SU-DHL-6 (cell line): ENCODE measurements around the gene BGLAP.

Source experiments
- H2AFZ ChIP-seq: fragments of 200-600 bp; sonication (generic); 2 replicates; pipeline ENCODE4 v1.6.1; 2014; ENCODE audit warnings: low read depth, mild to moderate bottlenecking, moderate library complexity, mixed read lengths, antibody characterized with exemption, low read length; ENCODE audit not compliant: severe bottlenecking
- H3F3A ChIP-seq: fragments of 200-600 bp; shearing (Covaris generic); 2 replicates; pipeline ENCODE4 v1.6.0; 2016; ENCODE audit warnings: antibody characterized with exemption, mild to moderate bottlenecking; ENCODE audit not compliant: insufficient read depth
- H3K27ac ChIP-seq: fragments of 200-600 bp; sonication (generic); 2 replicates; pipeline ENCODE4 v1.5.1; 2016; ENCODE audit warnings: low read depth, mild to moderate bottlenecking, low read length, moderate library complexity, mixed read lengths
- H3K27me3 ChIP-seq: fragments of 200-600 bp; sonication (generic), shearing (Covaris generic); 2 replicates; pipeline ENCODE4 v1.6.0; 2014; ENCODE audit warnings: mild to moderate bottlenecking, low read length
- H3K36me3 ChIP-seq: fragments of 200-600 bp; sonication (generic); 2 replicates; pipeline ENCODE4 v1.6.1; 2014; ENCODE audit warnings: mild to moderate bottlenecking, low read length, mixed read lengths
- H3K4me2 ChIP-seq: fragments of 300-600, 200-600 bp; shearing (Covaris generic), sonication (generic); 2 replicates; pipeline ENCODE4 v1.6.0; 2014; ENCODE audit warnings: low read length, low read depth, mild to moderate bottlenecking; ENCODE audit not compliant: poor library complexity, severe bottlenecking
- H3K4me3 ChIP-seq: fragments of 200-600 bp; sonication (generic); 2 replicates; pipeline ENCODE4 v1.5.1; 2014; ENCODE audit warnings: antibody characterized with exemption, low read length, mild to moderate bottlenecking, mixed read lengths; ENCODE audit not compliant: insufficient read depth, poor library complexity, severe bottlenecking
- H3K79me2 ChIP-seq: fragments of 200-600 bp; sonication (generic); 2 replicates; pipeline ENCODE4 v1.6.1; 2014; ENCODE audit warnings: mild to moderate bottlenecking, low read length, moderate library complexity; ENCODE audit not compliant: insufficient read depth
- H3K9ac ChIP-seq: fragments of 200-600 bp; sonication (generic); 2 replicates; pipeline ENCODE4 v1.7.0; 2014; ENCODE audit warnings: mild to moderate bottlenecking, low read length
- H3K9me2 ChIP-seq: fragments of 200-600 bp; sonication (generic); replicated peaks from 2 replicates; pipeline ENCODE4 v1.6.1; 2014; ENCODE audit warnings: low read length; ENCODE audit not compliant: insufficient read depth
- H3K9me3 ChIP-seq: fragments of 200-600 bp; sonication (generic); 2 replicates; pipeline ENCODE4 v1.6.1; 2014; ENCODE audit warnings: low read length, mixed read lengths; ENCODE audit not compliant: insufficient read depth
- H4K20me1 ChIP-seq: fragments of 200-600 bp; sonication (generic); 2 replicates; pipeline ENCODE4 v1.6.1; 2014; ENCODE audit warnings: low read depth, mild to moderate bottlenecking, antibody characterized with exemption, low read length, moderate library complexity, mixed read lengths
- EZH2phosphoT487 ChIP-seq: fragments of 200-600 bp; sonication (generic), shearing (Covaris generic); conservative IDR thresholded peaks from 2 replicates; pipeline ENCODE4 v1.6.1; 2018; ENCODE audit warnings: mild to moderate bottlenecking, antibody characterized with exemption, low read length, moderate library complexity, mixed read lengths
- TF ChIP-seq, protein P1 (sequence below): fragments of 200-600 bp; sonication (generic); IDR thresholded peaks from one replicate; pipeline ENCODE4 v1.5.1; 2017; ENCODE audit warnings: antibody characterized with exemption, mild to moderate bottlenecking, low read length, moderate library complexity; ENCODE audit not compliant: insufficient read depth, poor library complexity, severe bottlenecking

Gene BGLAP

DNA sequence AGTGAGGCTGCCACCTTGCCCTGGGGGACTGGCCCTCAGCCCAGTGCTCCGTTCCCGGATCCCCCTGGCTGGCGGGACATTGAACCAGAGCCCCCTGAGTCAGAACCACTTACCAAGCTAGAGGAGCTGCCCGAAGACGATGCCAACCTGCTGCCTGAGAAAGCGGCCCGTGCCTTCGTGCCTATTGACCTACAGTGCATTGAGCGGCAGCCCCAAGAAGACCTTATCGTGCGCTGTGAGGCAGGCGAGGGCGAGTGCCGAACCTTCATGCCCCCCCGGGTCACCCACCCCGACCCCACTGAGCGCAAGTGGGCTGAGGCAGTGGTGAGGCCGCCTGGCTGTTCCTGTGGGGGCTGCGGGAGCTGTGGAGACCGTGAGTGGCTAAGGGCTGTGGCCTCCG lies 43.5 kb downstream of the BGLAP start:
- no peak for TF ChIP-seq EZH2phosphoT487
- TF ChIP-seq, protein P1, sequence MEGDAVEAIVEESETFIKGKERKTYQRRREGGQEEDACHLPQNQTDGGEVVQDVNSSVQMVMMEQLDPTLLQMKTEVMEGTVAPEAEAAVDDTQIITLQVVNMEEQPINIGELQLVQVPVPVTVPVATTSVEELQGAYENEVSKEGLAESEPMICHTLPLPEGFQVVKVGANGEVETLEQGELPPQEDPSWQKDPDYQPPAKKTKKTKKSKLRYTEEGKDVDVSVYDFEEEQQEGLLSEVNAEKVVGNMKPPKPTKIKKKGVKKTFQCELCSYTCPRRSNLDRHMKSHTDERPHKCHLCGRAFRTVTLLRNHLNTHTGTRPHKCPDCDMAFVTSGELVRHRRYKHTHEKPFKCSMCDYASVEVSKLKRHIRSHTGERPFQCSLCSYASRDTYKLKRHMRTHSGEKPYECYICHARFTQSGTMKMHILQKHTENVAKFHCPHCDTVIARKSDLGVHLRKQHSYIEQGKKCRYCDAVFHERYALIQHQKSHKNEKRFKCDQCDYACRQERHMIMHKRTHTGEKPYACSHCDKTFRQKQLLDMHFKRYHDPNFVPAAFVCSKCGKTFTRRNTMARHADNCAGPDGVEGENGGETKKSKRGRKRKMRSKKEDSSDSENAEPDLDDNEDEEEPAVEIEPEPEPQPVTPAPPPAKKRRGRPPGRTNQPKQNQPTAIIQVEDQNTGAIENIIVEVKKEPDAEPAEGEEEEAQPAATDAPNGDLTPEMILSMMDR, result no peak
- peaks cover 4% of the 10 kb centered on the region; the same call in 1 of the 2 replicates for H3K36me3 ChIP-seq
- H3K79me2 ChIP-seq, result peaks cover 19% of the 10 kb centered on the region
- H3F3A ChIP-seq, result 0 out of 2 replicates have a peak, but pooled peaks cover 9% of the 10 kb centered on the region
- H3K27ac ChIP-seq, result no peak overlapping the region
- H3K4me2 ChIP-seq, result no peak overlapping the region
- no peaks in the 10 kb centered on the region for H4K20me1 ChIP-seq
- H3K9ac ChIP-seq, result no peak overlapping the region
- no peaks in the 10 kb centered on the region for H3K9me3 ChIP-seq
- H2AFZ ChIP-seq, result no peak overlapping the region
- no peaks in the 10 kb centered on the region for H3K27me3 ChIP-seq
- H3K9me2 ChIP-seq, result no peaks in the 10 kb centered on the region
- H3K4me3 ChIP-seq, result no peak overlapping the region

DNA sequence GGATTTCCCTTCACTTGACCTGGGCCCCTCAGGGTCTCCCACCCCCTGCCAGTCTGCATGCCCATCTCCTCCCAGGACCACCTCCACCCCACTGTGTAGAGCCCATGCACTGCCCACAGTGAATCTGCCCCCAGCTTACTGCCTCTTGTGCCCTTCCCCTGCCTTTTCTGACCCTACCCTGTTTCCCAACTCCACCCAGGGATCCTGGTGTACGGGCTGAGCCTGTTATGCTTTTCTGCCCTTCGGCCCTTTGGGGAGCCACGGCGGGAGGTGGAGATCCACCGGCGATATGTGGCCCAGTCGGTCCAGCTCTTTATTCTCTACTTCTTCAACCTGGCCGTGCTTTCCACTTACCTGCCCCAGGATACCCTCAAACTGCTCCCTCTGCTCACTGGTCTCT lies 44.1 kb downstream of the BGLAP start:
- peaks cover 13% of the 10 kb centered on the region for H3K79me2 ChIP-seq
- no peaks in the 10 kb centered on the region for H3K9me2 ChIP-seq
- H3K27me3 ChIP-seq, result no peaks in the 10 kb centered on the region
- TF ChIP-seq, protein P1, result no peak
- no peak for TF ChIP-seq EZH2phosphoT487
- no peak overlapping the region for H3K4me2 ChIP-seq
- peaks cover 4% of the 10 kb centered on the region; the same call in 1 of the 2 replicates for H3K36me3 ChIP-seq
- H3F3A ChIP-seq, result 0 out of 2 replicates have a peak, but pooled peaks cover 9% of the 10 kb centered on the region
- no peak overlapping the region for H2AFZ ChIP-seq
- H3K9ac ChIP-seq, result no peak overlapping the region
- H3K27ac ChIP-seq, result no peak overlapping the region
- H3K4me3 ChIP-seq, result no peak overlapping the region
- no peaks in the 10 kb centered on the region for H3K9me3 ChIP-seq
- H4K20me1 ChIP-seq, result no peaks in the 10 kb centered on the region

DNA sequence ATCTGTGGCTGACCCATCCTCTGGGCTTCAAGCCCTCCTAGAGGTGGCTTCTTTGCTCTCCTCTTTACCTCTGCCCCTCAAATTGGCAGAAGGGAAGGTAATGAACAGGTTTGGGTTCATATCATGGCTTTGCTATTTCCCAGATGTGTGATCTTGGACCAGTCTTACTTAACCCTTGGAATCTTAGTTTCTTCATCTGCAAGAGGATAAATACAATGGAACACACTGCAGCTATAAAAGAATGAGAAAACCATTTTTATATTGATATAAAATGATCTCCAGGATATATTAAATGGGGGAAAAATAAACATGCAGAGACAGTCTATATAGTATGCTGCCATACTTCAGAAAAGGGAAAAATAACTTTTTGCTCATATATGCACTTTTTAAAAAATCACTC lies 47.9 kb downstream of the BGLAP start:
- Histone ChIP-seq H3K9me2 (no peaks in the 10 kb centered on the region), H3K9ac (no peak overlapping the region), H2AFZ (no peak overlapping the region), H3K27me3 (no peaks in the 10 kb centered on the region), H4K20me1 (no peaks in the 10 kb centered on the region), H3F3A (0 out of 2 replicates have a peak, but pooled peaks cover 5% of the 10 kb centered on the region), H3K36me3 (peaks cover 4% of the 10 kb centered on the region; the same call in 1 of the 2 replicates), H3K27ac (no peak overlapping the region), H3K4me3 (no peak overlapping the region), H3K9me3 (no peaks in the 10 kb centered on the region), H3K4me2 (no peak overlapping the region), H3K79me2 (no peaks in the 10 kb centered on the region)
- no peak for TF ChIP-seq EZH2phosphoT487

DNA sequence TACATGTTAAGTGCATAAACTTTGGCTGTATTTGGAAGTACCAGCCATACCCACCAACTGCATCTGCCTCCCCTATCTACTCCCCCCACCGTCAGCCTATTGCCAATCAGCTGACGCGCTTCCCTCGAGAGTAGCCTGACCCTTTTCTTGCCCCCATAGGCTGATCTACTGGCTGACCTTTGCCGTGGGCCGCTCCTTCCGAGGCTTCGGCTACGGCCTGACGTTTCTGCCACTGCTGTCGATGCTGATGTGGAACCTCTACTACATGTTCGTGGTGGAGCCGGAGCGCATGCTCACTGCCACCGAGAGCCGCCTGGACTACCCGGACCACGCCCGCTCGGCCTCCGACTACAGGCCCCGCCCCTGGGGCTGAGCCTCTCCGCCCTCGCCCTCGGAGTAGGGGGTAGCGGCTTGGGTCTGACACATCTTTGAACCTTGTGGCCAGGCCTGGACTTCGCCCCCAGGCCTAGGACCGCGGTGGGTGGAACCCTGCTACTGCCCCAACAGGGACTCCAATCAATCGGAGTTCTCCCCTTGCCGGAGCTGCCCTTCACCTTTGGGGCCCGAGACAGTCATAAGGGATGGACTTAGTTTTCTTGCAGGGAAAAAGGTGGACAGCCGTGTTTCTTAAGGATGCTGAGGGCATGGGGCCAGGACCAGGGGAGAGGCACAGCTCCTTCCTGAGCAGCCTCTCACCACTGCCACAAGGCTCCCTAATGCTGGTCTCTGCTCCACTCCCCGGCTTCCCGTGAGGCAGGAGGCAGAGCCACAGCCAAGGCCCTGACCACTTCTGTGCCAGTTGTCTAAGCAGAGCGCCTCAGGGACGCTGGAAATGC lies 49.5 kb downstream of the BGLAP start:
- H3K79me2 ChIP-seq, result no peaks in the 10 kb centered on the region
- H4K20me1 ChIP-seq, result no peaks in the 10 kb centered on the region
- no peak overlapping the region for H2AFZ ChIP-seq
- H3K9me2 ChIP-seq, result no peaks in the 10 kb centered on the region
- no peaks in the 10 kb centered on the region for H3K27me3 ChIP-seq
- peak overlapping the region; percentile 41 for H3K4me3 ChIP-seq
- peaks cover 4% of the 10 kb centered on the region; the same call in 1 of the 2 replicates for H3K36me3 ChIP-seq
- peak overlapping the region; percentile 35; the same call in 1 of the 2 replicates for H3K9ac ChIP-seq
- 0 out of 2 replicates have a peak, but pooled peaks cover 5% of the 10 kb centered on the region for H3F3A ChIP-seq
- H3K9me3 ChIP-seq, result no peaks in the 10 kb centered on the region
- TF ChIP-seq EZH2phosphoT487, result no peak
- H3K4me2 ChIP-seq, result peak overlapping the region; percentile 47
- H3K27ac ChIP-seq, result no peak overlapping the region
